D721Med (cell line): ENCODE results near the gene DSC2.

Source experiments
- DNase-seq: peaks from one replicate; pipeline ENCODE4 v3.0.0; 2011; ENCODE audit warnings: low spot score; ENCODE audit not compliant: insufficient read length
- FAIRE-seq: peaks from 2 replicates; lab custom pipeline; 2011; peaks lifted over from hg19 to GRCh38; lab: Jason Lieb, UNC
- CTCF ChIP-seq: IDR thresholded peaks from 2 replicates; pipeline ENCODE4 v1.5.1; 2012; ENCODE audit warnings: mild to moderate bottlenecking, control low read depth; ENCODE audit not compliant: insufficient read depth; ENCODE audit errors: missing control alignments

DSC2 gene

GRCh38 chr18:31010601-31011000 lies 91.6 kb downstream of the DSC2 start:
- DNase-seq (no peak), FAIRE-seq (no peak)
- no peak for TF ChIP-seq CTCF
